BE2C (cell line): Measurements from ENCODE around the gene ANKHD1.

Experiments
- DNase-seq: peaks from one replicate; pipeline ENCODE4 v3.0.0-alpha.2; 2020
- H3K27me3 ChIP-seq: fragments of 250-450 bp; sonication (Bioruptor Pico); 2 replicates; pipeline ENCODE4 v1.5.1; 2020; ENCODE audit warnings: mild to moderate bottlenecking
- H3K36me3 ChIP-seq: fragments of 250-450 bp; sonication (Bioruptor Pico); 2 replicates; pipeline ENCODE4 v1.5.1; 2020; ENCODE audit warnings: mild to moderate bottlenecking
- H3K4me1 ChIP-seq: fragments of 250-450 bp; sonication (Bioruptor Pico); 2 replicates; pipeline ENCODE4 v1.5.1; 2020
- H3K4me3 ChIP-seq: 2 replicates; pipeline ENCODE4 v1.5.1; 2011; ENCODE audit warnings: low read depth, low read length
- H3K9me3 ChIP-seq: fragments of 250-450 bp; sonication (Bioruptor Pico); 2 replicates; pipeline ENCODE4 v1.5.1; 2020
- CTCF ChIP-seq: IDR thresholded peaks from 2 replicates; pipeline ENCODE4 v1.5.1; 2012; ENCODE audit warnings: mild to moderate bottlenecking, low read depth, low read length

Gene ANKHD1

GRCh38 chr5:140567871-140568270, 166.2 kb downstream of the ANKHD1 start:
- no peaks in the 10 kb centered on the region for H3K9me3 ChIP-seq
- TF ChIP-seq CTCF = no peak
- 0 out of 2 replicates have a peak, but pooled peaks cover 4% of the 10 kb centered on the region for H3K4me1 ChIP-seq
- H3K4me3 ChIP-seq = no peak overlapping the region
- no peaks in the 10 kb centered on the region for H3K27me3 ChIP-seq
- peaks cover 17% of the 10 kb centered on the region for H3K36me3 ChIP-seq
- no peak for DNase-seq

GRCh38 chr5:140568443-140569063, 166.9 kb downstream of the ANKHD1 start:
- Histone ChIP-seq H3K9me3 (no peaks in the 10 kb centered on the region), H3K27me3 (no peaks in the 10 kb centered on the region), H3K4me3 (no peak overlapping the region), H3K4me1 (0 out of 2 replicates have a peak, but pooled peaks cover 2% of the 10 kb centered on the region), H3K36me3 (peaks cover 17% of the 10 kb centered on the region)
- TF ChIP-seq CTCF = no peak
- no peak for DNase-seq

- Histone ChIP-seq H3K9me3 (no peaks in the 10 kb centered on the region), H3K4me3 (no peak overlapping the region), H3K36me3 (peaks cover 17% of the 10 kb centered on the region), H3K27me3 (no peaks in the 10 kb centered on the region), H3K4me1 (no peaks in the 10 kb centered on the region)
- no peak for DNase-seq
- TF ChIP-seq CTCF = no peak
These were observed 167.6 kb downstream of the ANKHD1 start for GRCh38 chr5:140569197-140569596.

- no peaks in the 10 kb centered on the region for H3K9me3 ChIP-seq
- TF ChIP-seq CTCF = no peak
- H3K36me3 ChIP-seq = peaks cover 17% of the 10 kb centered on the region
- no peaks in the 10 kb centered on the region for H3K27me3 ChIP-seq
- no peaks in the 10 kb centered on the region for H3K4me1 ChIP-seq
- DNase-seq = no peak
- H3K4me3 ChIP-seq = no peak overlapping the region
These were observed 168.4 kb downstream of the ANKHD1 start for GRCh38 chr5:140570058-140570457.

- no peak for TF ChIP-seq CTCF
- Histone ChIP-seq H3K27me3 (no peaks in the 10 kb centered on the region), H3K4me1 (no peaks in the 10 kb centered on the region), H3K9me3 (no peaks in the 10 kb centered on the region), H3K4me3 (no peak overlapping the region), H3K36me3 (peaks cover 17% of the 10 kb centered on the region)
- no peak for DNase-seq
These were observed 168.9 kb downstream of the ANKHD1 start for GRCh38 chr5:140570488-140570887.

- DNase-seq = no peak
- TF ChIP-seq CTCF = no peak
- H3K36me3 ChIP-seq = peaks cover 17% of the 10 kb centered on the region
These were observed 169.5 kb downstream of the ANKHD1 start for GRCh38 chr5:140571105-140571504.

More at GRCh38 chr5:140571105-140571504, 169.5 kb downstream of the ANKHD1 start:
- H3K4me1 ChIP-seq = no peaks in the 10 kb centered on the region
- no peaks in the 10 kb centered on the region for H3K9me3 ChIP-seq
- no peak overlapping the region for H3K4me3 ChIP-seq
- no peaks in the 10 kb centered on the region for H3K27me3 ChIP-seq
